ENCODE data around the gene F2.
"Not testable (repeated sequence)": the region's sequence is repeated elsewhere in the genome, so short reads cannot be mapped to it uniquely, and the experiment has no call there.

F2 gene

DNA sequence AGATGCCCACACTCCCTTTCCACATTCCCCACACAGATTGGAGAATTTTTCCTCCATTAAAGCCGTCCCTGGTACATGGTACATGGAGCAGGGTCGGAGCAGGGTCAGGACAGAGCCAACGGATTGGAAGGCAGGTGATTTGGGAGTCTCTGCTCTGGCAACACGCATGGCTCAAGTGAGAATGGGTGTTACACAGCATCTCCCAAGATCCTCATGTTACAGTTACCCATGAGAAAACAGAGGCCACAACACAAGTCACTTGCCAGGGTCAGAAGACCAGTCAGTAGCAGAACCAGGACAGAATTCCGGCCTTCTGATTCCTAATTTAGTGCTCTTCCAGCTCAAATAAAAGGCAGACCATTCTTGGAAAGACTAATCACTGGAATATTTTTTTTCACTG is 7.7 kb upstream of the F2 start:
- ChIA-PET CTCF (interaction anchor here (1.0 kb wide), 1 partner anchor 11 kb away, joined by 3 read pairs; the partner anchor contains the start of genes ARHGAP1 and ZNF408), POLR2A (no interaction called here)
- no peak for TF ChIP-seq CTCF (IDR thresholded peaks at IDR 0.05; ENCODE audit: control extremely low read depth, extremely low read depth, low read depth, missing control alignments)
- no peak for DNase-seq (ENCODE audit: extremely low spot score)

GRCh38 chr11:46712874-46713576 is 6.0 kb upstream of the F2 start:
- no peak for TF ChIP-seq CTCF (IDR thresholded peaks at IDR 0.05; ENCODE audit: control extremely low read depth, extremely low read depth, low read depth, missing control alignments)
- POLR2A ChIA-PET, result interaction anchor here (0.7 kb wide), 1 partner anchor 26 kb away, joined by 3 read pairs; no protein-coding TSS in a partner anchor
- no peak for DNase-seq (ENCODE audit: extremely low spot score)
- CTCF ChIA-PET, result interaction anchor here (0.8 kb wide), 1 partner anchor 8 kb away, joined by 3 read pairs; no protein-coding TSS in a partner anchor

- CTCF ChIA-PET; DNase-seq (ENCODE audit: extremely low spot score); POLR2A ChIA-PET: not testable (repeated sequence)
These were observed 1.2 kb upstream of the F2 start for GRCh38 chr11:46717825-46718154.

DNA sequence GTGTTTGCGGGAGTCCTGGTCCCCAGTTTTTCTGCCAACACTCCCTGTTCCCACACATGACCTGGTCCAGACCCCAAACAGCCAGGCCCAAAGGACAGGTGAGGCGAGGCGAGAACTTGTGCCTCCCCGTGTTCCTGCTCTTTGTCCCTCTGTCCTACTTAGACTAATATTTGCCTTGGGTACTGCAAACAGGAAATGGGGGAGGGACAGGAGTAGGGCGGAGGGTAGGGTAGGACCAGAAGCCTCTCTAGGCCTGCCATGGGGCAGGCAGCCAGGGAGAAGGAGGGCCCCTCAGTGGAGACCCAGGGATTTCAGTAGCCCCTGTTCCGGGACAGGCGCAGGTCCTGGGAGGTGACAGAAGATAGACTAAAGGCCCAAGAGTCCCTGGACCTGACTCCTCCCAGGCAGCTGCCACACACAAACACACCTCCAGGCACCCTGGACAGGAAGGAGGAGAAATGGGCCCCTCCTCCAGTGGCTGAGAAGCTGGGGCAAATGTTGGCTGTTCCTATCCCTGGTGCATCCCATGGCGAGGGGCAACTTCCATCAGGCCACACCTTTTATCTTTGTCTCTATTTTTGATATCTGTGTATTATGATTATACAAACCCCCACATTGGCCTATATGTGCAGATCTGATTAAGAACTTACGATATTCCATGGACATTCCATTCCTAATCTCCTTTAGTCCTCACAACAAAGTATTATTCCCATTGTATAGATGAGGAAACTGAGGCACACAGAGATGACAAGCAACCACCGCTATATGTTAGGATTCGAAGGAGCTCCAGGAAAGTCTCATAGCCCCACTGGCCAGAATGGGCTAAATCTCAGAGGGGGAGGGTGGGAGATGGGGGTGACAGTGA is 626 bp upstream of the F2 start:
- ChIA-PET CTCF (no interaction called here), POLR2A (no interaction called here)
- DNase-seq (ENCODE audit: extremely low spot score), result no peak
- TF ChIP-seq CTCF (IDR thresholded peaks at IDR 0.05; ENCODE audit: control extremely low read depth, extremely low read depth, low read depth, missing control alignments), result no peak

GRCh38 chr11:46719543-46720218 is 668 bp downstream of the F2 start:
- ChIA-PET CTCF (no interaction called here), POLR2A (no interaction called here)
- DNase-seq (ENCODE audit: extremely low spot score), result no peak
- no peak for TF ChIP-seq CTCF (IDR thresholded peaks at IDR 0.05; ENCODE audit: control extremely low read depth, extremely low read depth, low read depth, missing control alignments)

- ChIA-PET POLR2A (no interaction called here), CTCF (interaction anchor here (0.8 to 1.5 kb wide), 3 partner anchors 9 to 13 kb away, joined by 3 read pairs; no protein-coding TSS in a partner anchor)
- DNase-seq (ENCODE audit: extremely low spot score), result no peak
- no peak for TF ChIP-seq CTCF (IDR thresholded peaks at IDR 0.05; ENCODE audit: control extremely low read depth, extremely low read depth, low read depth, missing control alignments)
These were observed 2.3 kb downstream of the F2 start for GRCh38 chr11:46721286-46721685.
